Amniotic stem cell (primary cell): ENCODE results near the gene ADGRG3.

ENCODE experiments used
- DNase-seq: peaks from one replicate; lab custom pipeline; 2025; lab: John Stamatoyannopoulos, UW

The ADGRG3 gene

DNA sequence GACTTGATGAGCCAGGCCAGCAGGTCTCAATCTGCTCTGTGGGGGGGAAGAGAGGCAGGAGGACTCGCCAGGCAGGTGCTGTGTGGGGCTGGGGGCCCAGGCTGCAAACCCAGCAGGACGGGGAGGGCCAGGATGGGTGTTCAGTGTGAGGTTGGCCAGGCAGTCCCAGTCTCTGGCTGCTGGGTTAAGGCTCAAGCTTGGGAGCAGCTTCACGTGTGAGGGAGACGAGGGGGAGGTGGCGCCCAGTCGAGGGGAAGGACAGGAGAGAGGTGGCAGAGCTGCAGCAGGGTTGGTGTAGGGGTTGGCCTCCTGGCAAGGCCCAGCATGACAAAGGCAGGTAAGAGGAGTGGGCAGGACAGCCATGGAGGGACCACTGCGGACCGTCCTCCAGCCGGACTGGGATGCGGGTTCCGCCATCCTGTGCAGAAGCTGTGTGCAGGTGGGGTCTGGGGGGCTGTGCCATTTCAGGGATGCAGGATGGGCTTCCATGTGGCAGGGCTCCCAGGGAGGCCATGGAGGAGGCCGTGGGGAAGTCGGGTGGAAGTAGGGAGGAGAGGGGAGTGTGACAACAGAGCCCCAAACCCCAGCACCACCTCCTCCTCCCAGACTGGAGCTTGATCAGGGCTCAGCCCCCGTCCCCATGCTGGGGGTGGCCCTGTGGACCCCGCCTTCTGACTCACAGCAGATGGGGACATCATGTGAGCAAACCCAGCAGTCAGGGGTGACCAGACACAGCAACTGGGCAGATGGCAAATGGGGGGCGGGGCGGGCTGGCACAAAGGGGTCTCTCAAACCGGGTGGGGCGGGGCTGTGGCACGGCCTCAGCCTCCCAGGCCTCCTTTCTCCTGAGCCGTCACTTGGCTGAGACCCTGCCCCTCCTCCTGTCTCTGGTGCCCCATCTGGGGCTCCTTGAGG, 36.9 kb upstream of the ADGRG3 start:
- no peak for DNase-seq

DNA sequence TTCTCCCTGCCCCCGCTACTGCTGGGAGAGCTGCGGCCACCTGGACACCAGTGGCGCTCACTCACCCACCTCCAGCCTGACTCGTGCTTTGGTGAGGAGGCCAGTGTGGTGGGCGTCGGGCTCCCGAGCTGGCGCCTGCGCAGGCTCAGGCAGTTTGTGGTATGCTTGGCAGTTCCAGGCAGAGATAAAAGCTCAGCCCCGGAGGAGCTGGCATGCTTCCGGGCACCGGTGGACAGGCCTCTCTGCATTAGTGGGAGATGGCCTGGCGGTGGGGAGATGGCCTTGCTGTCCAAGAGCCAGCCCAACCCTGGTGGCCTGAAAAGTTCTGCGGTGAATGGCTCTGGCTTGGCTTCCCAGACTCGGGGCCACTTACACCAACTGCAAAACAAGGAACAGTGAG, 35.5 kb upstream of the ADGRG3 start:
- DNase-seq = no peak

DNA sequence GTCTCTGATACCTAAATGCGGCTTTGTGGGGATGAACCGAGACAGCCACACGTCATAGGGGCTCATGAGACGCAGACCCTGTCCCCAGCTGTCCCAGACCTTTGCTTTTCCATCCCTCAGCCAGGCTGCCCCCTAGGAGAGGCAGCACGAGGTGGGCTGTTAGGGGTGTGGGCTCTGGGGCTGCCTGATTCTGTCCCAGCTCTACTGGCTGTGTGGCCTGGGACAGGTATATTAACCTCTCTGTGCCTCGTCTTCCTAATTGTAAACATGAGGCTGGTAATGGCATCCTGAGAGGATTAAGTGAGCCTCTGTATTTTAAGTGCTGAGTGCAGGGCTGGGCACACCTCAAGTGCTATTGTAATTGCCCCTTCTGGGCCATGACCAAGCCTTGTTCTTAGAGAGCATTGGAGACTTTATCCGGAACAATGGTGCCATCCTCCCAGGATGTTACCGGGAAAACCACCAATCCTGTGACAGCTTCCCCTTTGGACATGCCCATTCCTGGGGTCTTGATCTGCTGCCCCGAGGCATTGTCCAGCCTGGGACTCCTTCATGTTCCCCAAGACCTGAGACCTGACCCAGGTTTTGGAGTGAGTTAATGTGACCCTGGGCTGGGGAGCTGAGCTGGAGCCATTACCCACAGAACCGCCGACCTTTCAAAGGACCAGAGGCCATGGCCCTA, 34.6 kb upstream of the ADGRG3 start:
- no peak for DNase-seq

DNA sequence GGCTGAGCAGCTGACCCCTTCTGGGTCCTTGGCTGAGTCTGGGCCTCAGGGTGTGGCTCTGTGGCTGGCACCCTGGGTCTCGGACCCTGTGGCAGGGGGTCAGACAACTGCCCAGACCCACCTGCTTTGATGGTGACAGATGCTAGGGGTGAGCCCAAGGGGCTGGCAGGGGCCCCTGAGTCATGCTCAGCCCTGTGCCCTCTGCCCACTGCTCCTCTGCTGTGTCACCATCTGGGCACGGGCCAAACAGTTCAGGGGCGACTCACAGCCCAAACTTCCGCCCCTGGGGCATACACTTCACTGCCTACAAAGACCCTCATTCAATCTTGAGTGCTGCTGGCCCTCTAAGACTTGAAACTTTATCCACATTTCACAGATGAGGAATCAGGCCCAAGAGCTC, 33.9 kb upstream of the ADGRG3 start:
- no peak for DNase-seq

DNA sequence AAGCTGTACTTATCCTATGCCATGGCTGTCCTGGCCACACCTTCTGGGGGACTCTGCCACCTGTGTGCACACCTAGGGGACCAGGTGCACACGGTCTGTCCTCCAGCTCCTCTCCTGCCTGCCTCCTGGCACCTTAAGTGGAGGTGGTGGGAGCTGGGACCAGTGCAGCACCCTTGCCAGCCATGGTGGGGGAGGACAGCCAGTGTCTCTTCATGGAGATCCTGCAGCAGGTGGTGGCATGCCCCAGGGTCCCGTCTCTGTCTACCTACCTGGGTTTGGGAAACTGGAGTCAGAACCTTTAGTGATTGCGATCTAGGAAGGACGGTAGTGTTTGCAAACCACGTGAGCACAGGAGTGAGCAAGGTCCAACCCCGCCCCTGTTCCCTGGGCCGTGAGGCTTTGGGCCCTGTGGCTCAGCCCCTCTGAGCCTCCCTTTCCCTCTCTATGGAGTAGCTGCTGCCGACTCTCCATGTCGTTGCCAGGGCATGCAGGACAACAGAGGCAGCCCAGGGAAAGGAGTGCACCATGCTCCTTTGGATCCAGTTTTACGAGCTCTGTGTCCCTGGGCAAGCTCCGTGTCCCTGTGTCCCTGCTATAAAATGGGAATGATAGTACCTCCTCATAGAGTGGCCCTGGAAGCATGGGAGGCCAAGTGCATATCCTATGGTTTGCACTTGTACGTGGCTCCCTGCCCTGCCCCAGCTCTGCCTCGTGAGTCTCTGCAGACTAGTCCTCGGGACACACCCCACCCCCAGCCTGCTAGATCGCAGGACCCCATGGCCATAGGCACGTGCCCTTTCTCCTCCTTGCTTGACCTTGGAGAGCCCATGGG, 32.6 kb upstream of the ADGRG3 start:
- no peak for DNase-seq

DNA sequence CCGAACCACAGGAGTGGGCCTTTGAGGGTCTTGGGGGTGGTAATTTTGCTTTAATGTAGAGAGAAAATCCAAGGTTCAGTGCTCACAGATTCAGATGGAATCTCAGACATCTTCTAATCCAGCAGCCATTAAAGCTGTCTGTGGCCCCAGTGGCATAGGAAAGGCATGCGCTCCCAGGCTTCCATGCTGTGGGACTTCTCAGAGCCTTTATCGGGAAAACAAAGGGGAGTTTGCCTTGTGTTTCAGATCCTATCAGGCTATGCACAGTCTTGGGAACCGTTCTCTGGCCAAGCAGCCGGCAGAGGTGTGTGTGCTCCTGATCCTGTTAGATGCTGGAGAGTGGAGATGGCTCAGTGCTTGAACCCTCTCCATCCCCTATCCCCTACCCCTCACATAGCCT, 31.9 kb upstream of the ADGRG3 start:
- DNase-seq = no peak

DNA sequence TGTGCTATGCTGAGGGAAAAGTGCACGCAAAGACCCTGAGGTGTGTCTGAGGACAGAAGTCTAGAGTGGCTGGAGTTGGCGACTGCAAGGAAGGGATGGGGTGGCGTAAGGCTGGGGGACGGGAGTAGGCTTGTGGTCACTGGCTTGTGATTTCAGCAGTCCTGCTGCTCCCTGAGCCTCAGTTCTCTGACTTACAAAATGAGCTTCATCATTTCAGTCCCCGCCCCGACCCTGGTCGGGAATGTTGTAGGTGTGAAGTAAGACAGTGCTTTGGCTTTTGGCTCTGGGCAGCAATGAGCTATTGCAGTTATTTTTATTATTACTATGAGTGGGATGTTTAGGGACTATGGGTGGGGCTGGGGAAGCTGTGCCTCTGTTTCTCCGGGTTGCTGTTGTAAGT, 31.1 kb upstream of the ADGRG3 start:
- DNase-seq = no peak

DNA sequence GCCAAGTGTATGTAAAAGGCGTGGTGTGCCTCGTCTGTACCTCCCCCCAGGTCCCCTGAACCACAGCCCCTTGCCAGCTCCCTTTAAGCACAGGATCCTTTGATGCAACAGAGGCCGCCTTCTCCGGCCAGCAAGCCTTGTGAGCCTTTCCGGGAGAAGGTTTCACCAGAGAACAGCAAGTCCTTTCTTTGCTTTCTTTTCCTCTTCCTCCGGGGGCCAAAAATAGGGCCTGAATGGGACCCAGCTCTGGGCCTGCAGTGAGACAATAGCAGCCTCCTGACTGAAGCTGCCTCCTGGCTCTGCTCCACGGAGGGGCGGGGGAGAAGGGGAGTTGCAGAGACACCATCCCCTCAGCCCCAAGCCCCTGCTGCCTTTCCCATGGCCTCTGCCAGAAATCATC, 30.7 kb upstream of the ADGRG3 start:
- DNase-seq = no peak

DNA sequence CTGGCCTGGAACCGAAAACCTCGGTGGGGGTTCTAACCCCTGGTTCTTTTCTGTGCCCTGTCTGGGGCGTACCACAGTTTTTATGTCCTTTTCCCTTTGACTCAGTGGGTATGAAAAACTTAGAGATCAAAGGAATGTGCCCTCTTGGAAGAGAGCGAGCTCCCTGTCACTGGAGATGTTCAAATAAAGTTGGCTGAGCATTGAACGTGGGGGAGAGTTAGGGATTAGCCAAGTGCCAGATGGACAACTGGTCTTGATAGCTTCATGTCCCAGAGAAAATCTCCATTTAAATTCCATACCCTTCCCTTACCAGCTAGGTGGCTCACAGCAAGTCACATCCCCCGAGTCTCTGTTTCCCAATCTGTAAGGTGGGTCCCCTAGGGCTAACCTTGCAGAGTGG, 30.1 kb upstream of the ADGRG3 start:
- no peak for DNase-seq

DNA sequence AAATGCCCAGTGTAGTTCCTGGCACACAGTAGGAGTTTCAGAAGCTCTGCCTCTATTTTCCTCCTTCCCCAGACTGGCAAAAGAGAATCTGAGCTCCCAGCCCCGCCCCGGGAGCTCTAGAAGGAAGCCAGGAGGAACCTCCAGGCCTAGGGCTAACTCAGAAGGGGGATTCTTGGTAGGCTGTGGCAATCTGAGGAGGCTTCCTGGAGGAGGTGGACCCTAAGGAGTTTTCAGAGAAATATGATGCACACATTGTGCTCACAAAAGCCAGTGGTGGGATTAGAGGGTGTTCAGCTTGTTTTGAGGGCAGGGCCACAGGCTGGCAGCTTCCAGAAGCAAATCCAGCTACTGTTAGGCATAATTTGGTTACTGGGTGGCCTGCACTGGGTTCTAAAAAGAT, 29.7 kb upstream of the ADGRG3 start:
- DNase-seq = no peak

DNA sequence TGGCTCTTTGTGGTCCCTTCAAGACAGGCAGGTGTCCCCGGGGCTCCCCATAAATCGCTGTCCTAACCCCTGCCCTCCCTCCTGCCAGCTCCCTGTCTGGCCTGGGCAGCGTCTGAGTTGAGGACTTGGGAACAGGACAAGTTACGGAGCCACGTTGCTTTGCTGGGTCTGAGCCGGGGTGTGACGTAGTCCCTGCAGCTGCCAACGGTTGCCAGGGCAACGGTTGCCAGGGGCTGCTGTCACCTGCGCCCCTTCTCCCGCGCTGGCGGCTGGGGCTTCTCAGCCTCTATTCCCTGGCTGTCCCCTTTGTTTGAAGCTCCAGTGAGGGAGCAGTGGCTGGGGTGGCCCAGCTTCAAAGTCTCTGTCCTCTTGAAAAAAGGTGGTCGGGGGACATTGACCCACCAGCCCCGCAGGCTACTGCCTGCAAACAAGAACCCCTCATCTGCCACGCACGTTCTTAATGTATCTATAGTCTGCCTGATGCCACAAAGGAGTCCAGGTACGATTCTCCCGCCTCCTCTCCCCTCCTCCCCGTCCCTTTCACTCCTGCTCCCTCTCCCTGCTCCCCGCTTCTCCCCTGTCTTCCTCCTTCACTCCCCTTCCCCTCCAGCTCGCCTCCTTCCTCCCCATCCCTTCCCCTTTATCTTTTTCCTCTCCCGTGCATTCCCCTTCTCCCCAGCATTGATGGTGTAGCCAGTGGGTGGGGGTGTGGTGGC, 28.8 kb upstream of the ADGRG3 start:
- DNase-seq = no peak

DNA sequence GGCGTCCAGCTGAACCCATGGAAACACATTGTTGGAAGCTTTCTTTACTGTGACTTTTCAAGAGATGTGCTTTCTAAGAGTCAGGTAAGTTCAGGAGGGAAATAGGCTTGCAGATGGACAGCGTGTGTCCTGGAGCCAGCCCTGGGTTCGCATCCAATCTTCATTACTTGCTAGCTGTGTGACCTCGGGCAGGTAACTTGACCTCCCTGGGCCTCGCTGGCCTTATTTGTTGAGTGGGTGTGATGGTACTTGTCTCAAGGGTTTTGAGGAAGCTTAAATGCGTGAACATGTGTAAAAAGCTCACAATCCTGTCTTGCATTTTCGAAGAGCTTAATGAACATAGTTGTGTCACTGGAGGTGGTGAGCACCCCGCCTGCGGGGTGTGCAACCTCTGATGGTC, 27.9 kb upstream of the ADGRG3 start:
- DNase-seq = no peak

DNA sequence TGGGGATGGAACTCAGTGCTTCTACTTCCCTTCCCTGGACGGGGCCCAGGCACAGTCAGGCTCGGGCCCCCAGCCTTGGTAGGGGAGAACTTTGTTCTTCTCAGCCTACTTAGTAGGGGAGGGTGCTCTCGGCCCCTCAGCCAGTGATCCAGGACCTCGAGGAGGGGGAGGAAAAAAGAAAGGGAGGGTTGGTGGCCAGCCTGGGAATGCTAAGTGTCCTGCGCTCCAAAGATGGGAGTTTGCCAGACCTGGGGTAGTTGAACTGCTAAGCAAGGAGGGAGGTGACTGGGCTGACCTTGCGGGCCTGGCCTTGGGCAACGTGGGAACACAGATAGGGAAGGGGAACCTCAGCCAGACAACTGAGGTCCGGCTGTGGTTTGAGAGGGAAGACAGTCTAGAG, 27.5 kb upstream of the ADGRG3 start:
- DNase-seq = no peak

DNA sequence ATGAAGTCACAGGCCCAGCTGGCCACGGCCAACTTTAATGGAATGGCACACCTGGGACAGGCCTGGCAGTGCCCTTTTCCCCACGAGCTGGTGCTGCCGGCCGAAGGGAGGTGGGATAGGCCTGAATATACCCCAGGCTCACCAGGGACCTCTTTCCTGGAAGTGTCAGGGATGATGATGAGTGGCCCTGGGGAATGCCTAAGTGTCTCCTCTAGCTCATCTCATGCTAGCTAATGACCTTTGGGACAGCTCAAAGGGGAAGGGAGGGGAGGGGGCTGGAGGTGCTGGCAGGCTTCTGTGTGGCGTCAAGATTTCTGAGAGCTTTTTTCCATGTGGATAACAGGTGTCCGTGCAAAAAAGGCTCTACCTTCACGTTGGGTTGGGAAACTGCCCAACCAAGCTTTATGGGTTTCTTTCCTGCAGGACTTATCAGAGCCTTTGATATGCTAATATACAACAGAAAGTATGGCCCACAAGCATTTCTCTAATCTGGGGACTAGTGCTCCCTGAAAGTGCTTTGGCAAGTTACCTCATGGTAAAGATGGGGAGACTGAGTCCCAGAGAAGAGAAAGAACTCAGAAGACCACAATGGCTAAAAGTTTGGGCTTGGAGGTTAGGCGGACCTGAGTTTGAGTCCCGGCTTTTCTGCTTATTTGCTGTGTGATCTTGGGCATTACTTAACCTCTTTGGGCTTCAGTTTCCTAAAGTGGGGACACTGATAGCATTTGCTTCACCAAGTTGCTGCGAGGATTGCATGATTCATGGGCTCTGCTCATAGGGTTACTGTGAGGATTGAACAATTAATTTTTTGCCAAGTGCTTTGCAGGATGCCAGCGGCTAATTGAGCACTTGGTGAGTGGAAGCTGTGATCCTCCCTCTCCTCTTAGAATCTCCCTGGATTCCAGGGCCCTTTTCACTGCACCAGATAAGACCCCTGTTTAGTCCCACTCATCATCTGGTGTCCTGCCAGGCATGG, 25.7 kb upstream of the ADGRG3 start:
- DNase-seq = no peak

DNA sequence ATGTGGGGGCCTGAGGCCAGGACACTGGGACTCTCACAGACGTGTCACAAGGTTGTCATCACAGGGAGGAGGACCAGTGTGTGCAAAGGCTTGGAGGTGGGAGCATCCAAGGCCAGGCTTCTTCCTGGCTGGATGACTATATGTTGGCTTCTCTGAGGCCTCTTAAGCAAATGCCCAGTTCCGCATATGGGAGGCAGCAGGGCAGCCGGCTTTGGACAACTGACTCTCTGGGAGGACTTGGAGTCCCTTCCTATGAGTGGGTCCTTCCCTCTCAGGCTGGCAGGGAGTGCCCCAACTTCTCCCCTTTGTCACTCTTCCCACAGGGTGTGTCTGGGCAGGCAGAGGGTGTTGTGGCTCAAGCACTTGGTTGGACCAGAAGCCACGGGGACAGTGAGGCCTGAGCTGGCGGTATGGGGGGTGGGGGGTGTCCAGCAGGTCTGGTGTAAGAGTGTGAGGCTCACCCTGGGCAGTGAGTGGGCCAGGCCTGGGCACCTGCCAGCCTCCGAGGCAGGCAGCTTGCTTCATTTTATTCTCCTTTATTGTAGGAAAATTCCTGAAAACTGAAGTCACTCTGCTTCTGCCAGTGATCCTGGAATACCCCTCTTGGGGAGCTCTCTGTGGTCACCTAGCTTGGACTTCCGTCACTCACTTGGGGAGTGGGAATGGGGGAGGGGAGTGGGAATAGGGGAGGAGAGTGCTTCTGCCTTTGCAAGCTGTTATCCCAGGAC, 24.8 kb upstream of the ADGRG3 start:
- no peak for DNase-seq

DNA sequence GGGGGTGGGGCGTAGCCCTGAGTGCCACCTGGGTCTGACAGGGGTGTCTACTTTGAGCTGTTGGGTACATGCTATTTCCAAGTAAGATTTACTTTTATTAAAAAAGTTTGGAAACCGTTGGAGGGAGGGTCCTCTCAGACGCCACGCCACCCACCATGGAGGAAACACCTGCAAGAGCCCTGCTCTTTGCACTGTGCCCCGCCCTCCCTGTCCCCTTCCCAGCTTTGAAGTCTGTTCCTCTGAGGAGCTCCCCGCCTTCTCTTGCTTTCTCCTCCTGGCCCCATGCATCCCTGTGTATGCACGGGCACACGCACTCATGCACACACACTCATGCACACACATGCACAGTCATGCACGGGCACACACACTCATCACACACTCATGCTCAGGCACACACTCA, 24.2 kb upstream of the ADGRG3 start:
- DNase-seq = no peak

DNA sequence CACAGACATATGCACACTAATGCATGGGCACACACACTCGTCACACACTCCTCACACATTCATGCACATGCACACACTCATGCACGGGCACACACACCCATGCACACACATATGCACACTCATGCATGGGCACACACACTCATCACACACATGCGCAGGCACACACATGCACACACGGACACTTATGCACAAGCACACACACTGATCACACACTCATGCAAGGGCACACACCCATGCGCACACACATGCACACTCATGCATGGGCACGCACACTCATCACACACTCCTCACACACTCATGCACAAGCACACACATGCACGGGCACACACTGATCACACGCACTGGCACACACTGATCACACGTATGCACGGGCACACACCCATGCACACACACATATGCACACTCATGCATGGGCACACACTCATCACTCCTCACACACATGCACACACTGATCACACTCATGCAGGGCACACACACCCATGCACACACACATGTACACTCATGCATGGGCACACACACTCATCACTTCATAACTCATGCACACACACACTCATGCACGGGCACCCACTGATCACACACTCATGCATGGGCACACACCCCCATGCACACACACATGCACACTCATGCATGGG, 23.6 kb upstream of the ADGRG3 start:
- DNase-seq = no peak

DNA sequence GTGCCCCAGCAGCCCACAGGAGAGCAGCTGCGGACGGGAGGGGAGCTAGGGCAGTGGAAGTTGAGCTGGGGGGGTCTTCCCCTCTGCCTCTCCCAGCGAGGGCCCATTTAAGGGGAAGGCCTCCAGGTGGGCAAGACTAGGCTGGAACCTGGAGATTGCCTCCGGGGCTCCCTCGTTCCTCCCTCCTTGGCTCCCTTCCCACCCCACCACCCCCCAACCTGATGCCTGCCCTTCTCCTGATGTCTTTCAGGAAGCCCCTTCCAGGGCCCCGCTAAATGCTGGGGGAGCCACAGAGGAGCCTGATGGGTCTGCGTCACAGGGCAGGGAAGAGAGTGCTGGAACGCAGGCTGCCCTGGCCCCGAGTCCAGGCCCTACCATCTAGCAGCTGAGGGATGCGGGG, 22.9 kb upstream of the ADGRG3 start:
- DNase-seq = no peak

DNA sequence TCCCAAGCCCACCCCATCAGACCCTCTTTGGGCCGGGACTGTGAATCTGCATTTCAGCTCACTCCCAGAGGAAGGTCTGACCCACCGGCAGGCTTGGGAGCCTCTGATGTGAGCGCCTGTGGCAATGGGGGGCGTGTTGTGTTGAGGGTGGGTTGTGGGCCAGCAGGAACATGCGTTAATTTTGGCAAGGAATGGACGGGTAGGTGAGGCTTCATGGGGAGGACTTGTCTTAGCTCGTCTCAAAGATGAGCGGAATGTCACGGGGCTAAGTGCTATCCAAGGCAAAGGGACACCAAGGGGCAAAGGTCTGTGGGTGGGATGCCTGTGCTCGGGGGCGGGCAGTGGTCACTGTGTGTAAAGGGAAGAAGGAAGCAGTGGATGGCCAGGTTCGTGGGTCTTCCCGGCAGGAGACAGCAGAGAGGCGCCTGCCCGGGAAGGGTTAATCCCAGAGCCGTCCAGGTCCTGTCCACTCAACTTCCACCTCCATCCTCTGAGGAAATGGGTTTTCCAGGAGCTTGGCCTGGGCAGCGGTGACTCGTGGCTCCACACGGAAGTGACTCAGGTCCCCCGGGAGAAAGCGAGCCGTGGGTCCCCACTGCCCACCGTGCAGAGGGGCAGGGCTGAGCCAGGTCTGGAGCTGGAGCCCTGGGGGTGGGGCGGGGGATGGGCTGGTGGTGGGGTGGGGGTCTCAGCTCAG, 22.3 kb upstream of the ADGRG3 start:
- no peak for DNase-seq
